Testis (tissue), 2 donors: ENCODE data around the gene PTPRR.

Experiments
- CTCF ChIP-seq, 3 experiments: fragments of 450-650 bp in 2 of 3; fragments of 200-600 bp in 1 of 3; sonication (generic) in 1 of 3; IDR thresholded peaks; one replicate each; pipeline ENCODE4 v1.5.1; 2016 to 2019; ENCODE audit warnings: antibody characterized with exemption in 3 of 3, mild to moderate bottlenecking in 2 of 3, moderate library complexity in 1 of 3
- POLR2A ChIP-seq: fragments of 450-650 bp; IDR thresholded peaks from one replicate; pipeline ENCODE4 v1.6.1; 2017; ENCODE audit warnings: antibody characterized with exemption, mild to moderate bottlenecking, moderate library complexity

- TF ChIP-seq POLR2A: no peak
- TF ChIP-seq CTCF (IDR thresholded peaks at IDR 0.05): no peak
Observed at GRCh38 chr12:70762000-70762399, 158.5 kb downstream of the PTPRR start.
